H9 (cell line): Measurements from ENCODE around the gene OR5M11. TPM values are rescaled to one million over a fixed set of nuclear protein-coding genes. Genes with fewer than 3 reads are reported as not detected.
"Not testable (repeated sequence)": the region's sequence is repeated elsewhere in the genome, so short reads cannot be mapped to it uniquely, and the experiment has no call there.

Experiments used
- DNase-seq: peaks from one replicate; pipeline ENCODE4 v3.0.0-alpha.2; 2017
- H2AFZ ChIP-seq: one replicate; pipeline ENCODE4 v1.6.1; 2013; ENCODE audit warnings: mild to moderate bottlenecking, low read length, control low read depth, moderate library complexity
- H2AK5ac ChIP-seq: 2 replicates; pipeline ENCODE4 v1.6.1; 2013; ENCODE audit warnings: low read length, control low read depth, mixed read lengths; ENCODE audit not compliant: insufficient read length
- H2BK120ac ChIP-seq: one replicate; pipeline ENCODE4 v1.6.1; 2013; ENCODE audit warnings: low read depth, mild to moderate bottlenecking, low read length, control low read depth, inconsistent platforms; ENCODE audit not compliant: poor library complexity, severe bottlenecking
- H2BK12ac ChIP-seq: 2 replicates; pipeline ENCODE4 v1.6.1; 2013; ENCODE audit warnings: low read length, control low read depth, mixed read lengths, low read depth; ENCODE audit not compliant: insufficient read length
- H2BK15ac ChIP-seq: 2 replicates; pipeline ENCODE4 v1.6.1; 2013; ENCODE audit warnings: low read depth, low read length, control low read depth
- H2BK20ac ChIP-seq: one replicate; pipeline ENCODE4 v1.6.1; 2013; ENCODE audit warnings: low read depth, mild to moderate bottlenecking, low read length, control low read depth, inconsistent platforms; ENCODE audit not compliant: poor library complexity, severe bottlenecking
- H2BK5ac ChIP-seq: 2 replicates; pipeline ENCODE4 v1.6.1; 2013; ENCODE audit warnings: low read length, control low read depth, mixed read lengths; ENCODE audit not compliant: insufficient read length
- H3K14ac ChIP-seq: 2 replicates; pipeline ENCODE4 v1.6.1; 2013; ENCODE audit warnings: low read length, control low read depth; ENCODE audit not compliant: insufficient read depth
- H3K18ac ChIP-seq: 2 replicates; pipeline ENCODE4 v1.6.1; 2013; ENCODE audit warnings: low read depth, mild to moderate bottlenecking, mixed read lengths, low read length, control low read depth; ENCODE audit not compliant: insufficient read length
- H3K23ac ChIP-seq: 2 replicates; pipeline ENCODE4 v1.6.1; 2013; ENCODE audit warnings: low read length, control low read depth, mixed read lengths, low read depth; ENCODE audit not compliant: insufficient read length
- H3K23me2 ChIP-seq: 2 replicates; pipeline ENCODE4 v1.6.1; 2013; ENCODE audit warnings: low read depth, mild to moderate bottlenecking, mixed read lengths, low read length, control low read depth; ENCODE audit not compliant: insufficient read length, poor library complexity, severe bottlenecking
- H3K27ac ChIP-seq: 2 replicates; pipeline ENCODE4 v1.5.1; 2013; ENCODE audit warnings: low read length, control low read depth, mixed read lengths, low read depth; ENCODE audit not compliant: insufficient read length
- H3K27me3 ChIP-seq: 2 replicates; pipeline ENCODE4 v1.6.1; 2013; ENCODE audit warnings: low read length, control low read depth, inconsistent platforms; ENCODE audit not compliant: insufficient read depth
- H3K4ac ChIP-seq: 2 replicates; pipeline ENCODE4 v1.6.1; 2013; ENCODE audit warnings: low read depth, mild to moderate bottlenecking, control low read depth, inconsistent platforms, low read length, moderate library complexity
- H3K4me1 ChIP-seq: 2 replicates; pipeline ENCODE4 v1.6.1; 2013; ENCODE audit warnings: low read length, control low read depth, inconsistent platforms; ENCODE audit not compliant: insufficient read depth
- H3K4me2 ChIP-seq: 2 replicates; pipeline ENCODE4 v1.6.1; 2013; ENCODE audit warnings: low read length, control low read depth, mixed read lengths; ENCODE audit not compliant: insufficient read length, insufficient read depth
- H3K56ac ChIP-seq: 2 replicates; pipeline ENCODE4 v1.6.1; 2013; ENCODE audit warnings: low read depth, mild to moderate bottlenecking, mixed read lengths, low read length, control low read depth; ENCODE audit not compliant: insufficient read length
- H3K79me1 ChIP-seq: 2 replicates; pipeline ENCODE4 v1.6.1; 2013; ENCODE audit warnings: low read depth, mild to moderate bottlenecking, moderate library complexity, low read length, control low read depth, inconsistent platforms; ENCODE audit not compliant: insufficient read depth, poor library complexity, severe bottlenecking
- H3K79me2 ChIP-seq: 2 replicates; pipeline ENCODE4 v1.6.1; 2013; ENCODE audit warnings: low read length, control low read depth, inconsistent platforms; ENCODE audit not compliant: insufficient read depth
- H3K9ac ChIP-seq: 2 replicates; pipeline ENCODE4 v1.6.1; 2013; ENCODE audit warnings: low read length, control low read depth, mixed read lengths; ENCODE audit not compliant: insufficient read length; ENCODE audit errors: extremely low read depth
- H3K9me3 ChIP-seq: one replicate; pipeline ENCODE4 v1.6.1; 2013; ENCODE audit warnings: low read depth, low read length, inconsistent platforms; ENCODE audit not compliant: control insufficient read depth
- H3T11ph ChIP-seq: one replicate; pipeline ENCODE4 v1.6.1; 2013; ENCODE audit warnings: mild to moderate bottlenecking, low read length, control low read depth, inconsistent platforms
- H4K20me1 ChIP-seq: one replicate; pipeline ENCODE4 v1.6.1; 2013; ENCODE audit not compliant: control insufficient read depth, insufficient read length, insufficient read depth
- H4K5ac ChIP-seq: 2 replicates; pipeline ENCODE4 v1.6.1; 2013; ENCODE audit warnings: low read depth, mild to moderate bottlenecking, mixed read lengths, low read length, control low read depth; ENCODE audit not compliant: insufficient read length
- H4K8ac ChIP-seq: replicated peaks from 2 replicates; pipeline ENCODE4 v1.6.1; 2013; ENCODE audit warnings: low read length, control low read depth, mixed read lengths, low read depth; ENCODE audit not compliant: insufficient read length
- H4K91ac ChIP-seq: 2 replicates; pipeline ENCODE4 v1.6.1; 2013; ENCODE audit warnings: low read depth, mild to moderate bottlenecking, moderate library complexity, mixed read lengths, low read length, control low read depth; ENCODE audit not compliant: insufficient read length
- H3K27ac Mint-ChIP-seq, 3 experiments: 2 replicates in 2 of 3; 3 replicates in 1 of 3; pipeline ENCODE4 v1.8.0; 2020 to 2021; ENCODE audit warnings: mixed read lengths in 3 of 3, mild to moderate bottlenecking in 1 of 3, moderate library complexity in 1 of 3
- H3K27me3 Mint-ChIP-seq: 2 replicates; pipeline ENCODE4 v1.8.0; 2021; ENCODE audit warnings: low read depth, mild to moderate bottlenecking, moderate library complexity, mixed read lengths
- H3K36me3 Mint-ChIP-seq, 3 experiments: 2 replicates in 2 of 3; 3 replicates in 1 of 3; pipeline ENCODE4 v1.8.0; 2020 to 2021; ENCODE audit warnings: low read depth in 3 of 3, mixed read lengths in 3 of 3; ENCODE audit not compliant: insufficient read depth in 1 of 3
- H3K4me1 Mint-ChIP-seq, 2 experiments: 2 replicates each; pipeline ENCODE4 v1.8.0; 2020; ENCODE audit warnings: mixed read lengths in 2 of 2
- H3K4me3 Mint-ChIP-seq, 2 experiments: 2 replicates in 1 of 2; 3 replicates in 1 of 2; pipeline ENCODE4 v1.8.0; 2020 to 2021; ENCODE audit warnings: mild to moderate bottlenecking in 2 of 2, mixed read lengths in 2 of 2, moderate library complexity in 1 of 2
- H3K9me3 Mint-ChIP-seq, 2 experiments: 2 replicates in 1 of 2; 3 replicates in 1 of 2; pipeline ENCODE4 v1.8.0; 2020; ENCODE audit warnings: mild to moderate bottlenecking in 2 of 2, mixed read lengths in 2 of 2, moderate library complexity in 1 of 2
- WGBS: extraction: QIAGEN DNeasy Blood & Tissue Kit; methylation state at CpG from one replicate; pipeline ENCODE4 v1.1.7; 2013; ENCODE audit warnings: missing lambda C conversion rate, low lambda C conversion rate, mixed read lengths; ENCODE audit not compliant: insufficient read length; ENCODE audit errors: extremely low coverage; 5-methylcytosine and 5-hydroxymethylcytosine counted together
- total RNA-seq: library from RNA; stranded (reverse); gene quantifications from 2 replicates; pipeline ENCODE4 v1.2.1, GENCODE V29; 2021
- TF ChIP-seq, protein P1 (sequence below): fragments of 200-600 bp; sonication (generic); conservative IDR thresholded peaks from 3 replicates; pipeline ENCODE4 v1.8.0; 2021; ENCODE audit warnings: antibody characterized with exemption, mild to moderate bottlenecking

OR5M11 gene
- total RNA-seq, 1 experiment from 2014 or later = not detected

DNA sequence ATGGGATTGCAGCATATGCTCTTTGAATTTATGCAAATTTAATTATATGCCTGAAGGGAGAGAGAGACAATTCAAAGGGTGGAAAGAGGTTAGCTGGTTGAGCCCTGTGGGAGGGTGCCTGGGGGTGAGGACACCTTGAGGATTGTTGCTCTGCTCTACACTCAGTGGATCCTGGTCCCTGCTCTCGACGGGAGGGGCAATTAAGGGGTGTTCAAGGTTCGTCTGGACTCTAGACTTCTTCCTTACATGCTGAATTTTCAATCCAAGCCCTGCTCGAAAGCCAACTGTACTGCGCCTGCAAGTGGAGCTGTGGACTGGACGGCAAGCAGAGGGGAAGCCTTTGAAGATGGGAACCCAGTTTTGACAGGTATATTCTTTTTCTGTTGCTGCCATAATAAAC is 15.5 kb upstream of the OR5M11 start:
- no peak overlapping the region for H3K9ac ChIP-seq
- H2BK12ac ChIP-seq = no peak overlapping the region
- no peak overlapping the region for H3K4me2 ChIP-seq
- no peak overlapping the region for H2AFZ ChIP-seq
- WGBS = no CpG with 5 or more reads among the region's 6 CpGs
- H3K4me1 ChIP-seq = no peaks in the 10 kb centered on the region
- no peak overlapping the region for H3K18ac ChIP-seq
- Mint-ChIP-seq H3K9me3 (peaks cover 10 to 16% of the 10 kb centered on the region in 2 experiments; a peak in 4 of 5 replicates), H3K4me3 (no peak overlapping the region), H3K36me3 (peaks cover 2 to 4% (median 3%) of the 10 kb centered on the region in 3 experiments; a peak in 3 of 7 replicates), H3K27me3 (no peaks in the 10 kb centered on the region), H3K27ac (no peak overlapping the region; a peak in 1 of 7 replicates), H3K4me1 (peaks cover 8 to 10% of the 10 kb centered on the region in 2 experiments)
- no peak overlapping the region for H3K4ac ChIP-seq
- H2BK120ac ChIP-seq = no peak overlapping the region
- H3T11ph ChIP-seq = no peak overlapping the region
- H3K79me1 ChIP-seq = no peaks in the 10 kb centered on the region
- no peak overlapping the region for H2BK15ac ChIP-seq
- H3K79me2 ChIP-seq = no peaks in the 10 kb centered on the region
- no peak overlapping the region for H4K8ac ChIP-seq
- no peaks in the 10 kb centered on the region for H4K20me1 ChIP-seq
- H3K23me2 ChIP-seq = no peaks in the 10 kb centered on the region
- no peak overlapping the region for H3K14ac ChIP-seq
- no peak overlapping the region for H3K23ac ChIP-seq
- TF ChIP-seq, protein P1, sequence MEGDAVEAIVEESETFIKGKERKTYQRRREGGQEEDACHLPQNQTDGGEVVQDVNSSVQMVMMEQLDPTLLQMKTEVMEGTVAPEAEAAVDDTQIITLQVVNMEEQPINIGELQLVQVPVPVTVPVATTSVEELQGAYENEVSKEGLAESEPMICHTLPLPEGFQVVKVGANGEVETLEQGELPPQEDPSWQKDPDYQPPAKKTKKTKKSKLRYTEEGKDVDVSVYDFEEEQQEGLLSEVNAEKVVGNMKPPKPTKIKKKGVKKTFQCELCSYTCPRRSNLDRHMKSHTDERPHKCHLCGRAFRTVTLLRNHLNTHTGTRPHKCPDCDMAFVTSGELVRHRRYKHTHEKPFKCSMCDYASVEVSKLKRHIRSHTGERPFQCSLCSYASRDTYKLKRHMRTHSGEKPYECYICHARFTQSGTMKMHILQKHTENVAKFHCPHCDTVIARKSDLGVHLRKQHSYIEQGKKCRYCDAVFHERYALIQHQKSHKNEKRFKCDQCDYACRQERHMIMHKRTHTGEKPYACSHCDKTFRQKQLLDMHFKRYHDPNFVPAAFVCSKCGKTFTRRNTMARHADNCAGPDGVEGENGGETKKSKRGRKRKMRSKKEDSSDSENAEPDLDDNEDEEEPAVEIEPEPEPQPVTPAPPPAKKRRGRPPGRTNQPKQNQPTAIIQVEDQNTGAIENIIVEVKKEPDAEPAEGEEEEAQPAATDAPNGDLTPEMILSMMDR = no peak
- DNase-seq = no peak
- no peak overlapping the region for H2BK5ac ChIP-seq
- no peak overlapping the region for H4K91ac ChIP-seq
- H3K56ac ChIP-seq = no peak overlapping the region
- no peak overlapping the region for H2BK20ac ChIP-seq
- H4K5ac ChIP-seq = no peak overlapping the region
- no peaks in the 10 kb centered on the region for H3K27me3 ChIP-seq
- H3K9me3 ChIP-seq = no peaks in the 10 kb centered on the region
- H2AK5ac ChIP-seq = no peak overlapping the region
- no peak overlapping the region for H3K27ac ChIP-seq

DNA sequence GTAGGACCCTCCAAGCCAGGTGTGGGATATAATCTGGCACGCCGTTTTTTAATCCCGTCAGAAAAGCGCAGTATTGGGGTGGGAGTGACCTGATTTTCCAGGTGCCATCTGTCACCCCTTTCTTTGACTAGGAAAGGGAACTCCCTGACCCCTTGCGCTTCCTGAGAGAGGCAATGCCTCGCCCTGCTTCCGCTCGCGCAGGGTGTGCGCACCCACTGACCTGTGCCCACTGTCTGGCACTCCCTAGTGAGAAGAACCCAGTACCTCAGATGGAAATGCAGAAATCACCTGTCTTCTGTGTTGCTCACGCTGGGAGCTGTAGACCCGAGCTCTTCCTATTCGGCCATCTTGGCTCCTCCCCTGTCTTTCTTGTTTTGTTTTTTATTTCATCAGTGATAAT is 11.6 kb upstream of the OR5M11 start:
- H4K8ac ChIP-seq, H2BK5ac ChIP-seq, H3K79me2 ChIP-seq, H3K56ac ChIP-seq, H3K14ac ChIP-seq, H3K36me3 Mint-ChIP-seq, H3K27me3 ChIP-seq, H2BK20ac ChIP-seq, H3K23ac ChIP-seq, H3K4me3 Mint-ChIP-seq, H2AK5ac ChIP-seq, H3K9me3 ChIP-seq, H3K4me1 Mint-ChIP-seq, H3K4me1 ChIP-seq, H4K91ac ChIP-seq, H4K20me1 ChIP-seq, H3K9ac ChIP-seq, H3K18ac ChIP-seq, H2BK12ac ChIP-seq, H2BK120ac ChIP-seq, DNase-seq, H2BK15ac ChIP-seq, H3K27ac ChIP-seq, H3K23me2 ChIP-seq, H3K27ac Mint-ChIP-seq, H3K4ac ChIP-seq, H2AFZ ChIP-seq, H4K5ac ChIP-seq, H3K27me3 Mint-ChIP-seq, H3K4me2 ChIP-seq, H3T11ph ChIP-seq, H3K79me1 ChIP-seq: not testable (repeated sequence)
- WGBS = no CpG with 5 or more reads among the region's 13 CpGs
- H3K9me3 Mint-ChIP-seq = peaks cover 9 to 14% of the 10 kb centered on the region in 2 experiments; a peak in 4 of 5 replicates
